ENCODE measurements around the gene MYOCD.

GRCh38 chr17:12732366-12732765, 66.7 kb downstream of the MYOCD start:
- TF ChIP-seq, protein P1, sequence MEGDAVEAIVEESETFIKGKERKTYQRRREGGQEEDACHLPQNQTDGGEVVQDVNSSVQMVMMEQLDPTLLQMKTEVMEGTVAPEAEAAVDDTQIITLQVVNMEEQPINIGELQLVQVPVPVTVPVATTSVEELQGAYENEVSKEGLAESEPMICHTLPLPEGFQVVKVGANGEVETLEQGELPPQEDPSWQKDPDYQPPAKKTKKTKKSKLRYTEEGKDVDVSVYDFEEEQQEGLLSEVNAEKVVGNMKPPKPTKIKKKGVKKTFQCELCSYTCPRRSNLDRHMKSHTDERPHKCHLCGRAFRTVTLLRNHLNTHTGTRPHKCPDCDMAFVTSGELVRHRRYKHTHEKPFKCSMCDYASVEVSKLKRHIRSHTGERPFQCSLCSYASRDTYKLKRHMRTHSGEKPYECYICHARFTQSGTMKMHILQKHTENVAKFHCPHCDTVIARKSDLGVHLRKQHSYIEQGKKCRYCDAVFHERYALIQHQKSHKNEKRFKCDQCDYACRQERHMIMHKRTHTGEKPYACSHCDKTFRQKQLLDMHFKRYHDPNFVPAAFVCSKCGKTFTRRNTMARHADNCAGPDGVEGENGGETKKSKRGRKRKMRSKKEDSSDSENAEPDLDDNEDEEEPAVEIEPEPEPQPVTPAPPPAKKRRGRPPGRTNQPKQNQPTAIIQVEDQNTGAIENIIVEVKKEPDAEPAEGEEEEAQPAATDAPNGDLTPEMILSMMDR (IDR thresholded peaks at IDR 0.05): no peak
- TF ChIP-seq POLR2A (IDR thresholded peaks at IDR 0.05): no peak
